ENCODE data around the gene PNPLA7. TPM values are rescaled to one million over a fixed set of nuclear protein-coding genes. Genes with fewer than 3 reads are reported as not detected.
A peak's percentile ranks its signal among the peaks of the same experiment; 100 is the strongest.
"Not testable (repeated sequence)": the region's sequence is repeated elsewhere in the genome, so short reads cannot be mapped to it uniquely, and the experiment has no call there.

The PNPLA7 gene
- total RNA-seq, 4 donors from 2014 or later, result 0.26 to 25.7 (median 3.4) TPM

- Histone ChIP-seq H3K9me3 (no peaks in the 10 kb centered on the region), H3K27ac (no peak overlapping the region), H3K36me3 (no peaks in the 10 kb centered on the region), H3K27me3 (no peaks in the 10 kb centered on the region), H3K4me1 (peaks cover 0 to 9% of the 10 kb centered on the region in 2 donors), H3K4me3 (no peak overlapping the region)
- DNase-seq, result no peak
- intact Hi-C loops (cut with DNase I; ENCODE audit: low total_unique reads), result loop anchor here (10.0 kb wide), 1 partner anchor 111 kb away; the partner anchor contains the start of gene NRARP
- TF ChIP-seq CTCF (IDR thresholded peaks at IDR 0.05), result no peak
- no peak for TF ChIP-seq POLR2A (IDR thresholded peaks at IDR 0.05)
These were observed 134.8 kb downstream of the PNPLA7 start for GRCh38 chr9:137415451-137415850.

- no peak for DNase-seq
- intact Hi-C loops (cut with DNase I; ENCODE audit: low total_unique reads), result loop anchor here (10.0 kb wide), 1 partner anchor 108 kb away; the partner anchor contains the start of gene NRARP
- Histone ChIP-seq H3K4me3 (no peak overlapping the region), H3K27ac (peak overlapping the region; percentile 63 to 82), H3K9me3 (no peaks in the 10 kb centered on the region), H3K36me3 (no peaks in the 10 kb centered on the region), H3K27me3 (no peaks in the 10 kb centered on the region), H3K4me1 (peaks cover 0 to 14% of the 10 kb centered on the region in 2 donors)
- TF ChIP-seq POLR2A (IDR thresholded peaks at IDR 0.05) (no peak), CTCF (IDR thresholded peaks at IDR 0.05) (no peak)
These were observed 137.8 kb downstream of the PNPLA7 start for GRCh38 chr9:137412431-137412830.

GRCh38 chr9:137411645-137412380 lies 138.4 kb downstream of the PNPLA7 start:
- TF ChIP-seq CTCF (IDR thresholded peaks at IDR 0.05) (no peak), POLR2A (IDR thresholded peaks at IDR 0.05) (no peak)
- Histone ChIP-seq H3K4me1 (peaks cover 0 to 19% of the 10 kb centered on the region in 2 donors), H3K9me3 (no peaks in the 10 kb centered on the region), H3K4me3 (no peak overlapping the region), H3K27ac (peak overlapping the region; percentile 63 to 82), H3K36me3 (no peaks in the 10 kb centered on the region), H3K27me3 (peaks cover 0 to 5% of the 10 kb centered on the region in 2 donors)
- DNase-seq, result peak; percentile 72 to 79
- intact Hi-C loops (cut with DNase I; ENCODE audit: low total_unique reads), result loop anchor here (10.0 kb wide), 1 partner anchor 107 kb away; the partner anchor contains the start of gene NRARP

- H3K4me3 ChIP-seq, result no peak overlapping the region
- H3K9me3 ChIP-seq, result no peaks in the 10 kb centered on the region
- peaks cover 0 to 25% of the 10 kb centered on the region in 2 donors for H3K4me1 ChIP-seq
- H3K27ac ChIP-seq, result peak overlapping the region; percentile 21 to 63
- intact Hi-C loops (cut with DNase I; ENCODE audit: low total_unique reads), result loop anchor here (10.0 kb wide), 1 partner anchor 106 kb away; the partner anchor contains the start of gene NRARP
- H3K36me3 ChIP-seq, result no peaks in the 10 kb centered on the region
- H3K27me3 ChIP-seq, result peaks cover 0 to 8% of the 10 kb centered on the region in 2 donors
- TF ChIP-seq POLR2A (IDR thresholded peaks at IDR 0.05), result no peak
- no peak for TF ChIP-seq CTCF (IDR thresholded peaks at IDR 0.05)
- DNase-seq, result no peak
These were observed 138.9 kb downstream of the PNPLA7 start for GRCh38 chr9:137411260-137411644.

GRCh38 chr9:137410891-137411249 lies 139.3 kb downstream of the PNPLA7 start:
- Histone ChIP-seq H3K4me1 (peaks cover 0 to 25% of the 10 kb centered on the region in 2 donors), H3K4me3 (no peak overlapping the region), H3K9me3 (no peaks in the 10 kb centered on the region), H3K27me3 (peaks cover 0 to 8% of the 10 kb centered on the region in 2 donors), H3K27ac (peak overlapping the region; percentile 21 to 63), H3K36me3 (no peaks in the 10 kb centered on the region)
- DNase-seq, result no peak
- intact Hi-C loops (cut with DNase I; ENCODE audit: low total_unique reads), result loop anchor here (10.0 kb wide), 1 partner anchor 106 kb away; the partner anchor contains the start of gene NRARP
- TF ChIP-seq CTCF (IDR thresholded peaks at IDR 0.05) (no peak), POLR2A (IDR thresholded peaks at IDR 0.05) (no peak)

GRCh38 chr9:137410236-137410890 lies 139.8 kb downstream of the PNPLA7 start:
- H3K36me3 ChIP-seq, H3K4me3 ChIP-seq, H3K9me3 ChIP-seq, H3K27me3 ChIP-seq, DNase-seq: not testable (repeated sequence)
- Histone ChIP-seq H3K27ac (peak overlapping the region in 1 of 2 donors; percentile 63), H3K4me1 (peaks cover 0 to 25% of the 10 kb centered on the region in 2 donors)
- intact Hi-C loops (cut with DNase I; ENCODE audit: low total_unique reads), result loop anchor here (10.0 kb wide), 1 partner anchor 106 kb away; the partner anchor contains the start of gene NRARP
